WERI-Rb-1 (cell line): ENCODE results near the gene ARHGAP26.
"Not testable (repeated sequence)": the region's sequence is repeated elsewhere in the genome, so short reads cannot be mapped to it uniquely, and the experiment has no call there.

Source experiments
- DNase-seq: peaks from one replicate; pipeline ENCODE4 v3.0.0-alpha.2; 2020
- H3K27ac ChIP-seq: fragments of 250-450 bp; sonication (Bioruptor Pico); 2 replicates; pipeline ENCODE4 v1.5.1; 2020; ENCODE audit warnings: mild to moderate bottlenecking, moderate library complexity
- H3K27me3 ChIP-seq: fragments of 250-450 bp; sonication (Bioruptor Pico); 2 replicates; pipeline ENCODE4 v1.5.1; 2021; ENCODE audit warnings: mild to moderate bottlenecking, low read depth, moderate library complexity; ENCODE audit not compliant: insufficient read depth, severe bottlenecking
- H3K36me3 ChIP-seq: fragments of 250-450 bp; sonication (Bioruptor Pico); 2 replicates; pipeline ENCODE4 v1.5.1; 2020; ENCODE audit warnings: mild to moderate bottlenecking, moderate library complexity
- H3K4me3 ChIP-seq: 2 replicates; pipeline ENCODE4 v1.5.1; 2011; ENCODE audit warnings: low read depth, mild to moderate bottlenecking, control low read depth, low read length
- H3K9me3 ChIP-seq: fragments of 250-450 bp; sonication (Bioruptor Pico); 2 replicates; pipeline ENCODE4 v1.5.1; 2021; ENCODE audit warnings: mild to moderate bottlenecking, moderate library complexity; ENCODE audit not compliant: severe bottlenecking
- TF ChIP-seq, protein P1 (sequence below): IDR thresholded peaks from 2 replicates; pipeline ENCODE4 v1.5.1; 2011; ENCODE audit warnings: low read depth, mild to moderate bottlenecking, control low read depth, inconsistent platforms, low read length

The ARHGAP26 gene

DNA sequence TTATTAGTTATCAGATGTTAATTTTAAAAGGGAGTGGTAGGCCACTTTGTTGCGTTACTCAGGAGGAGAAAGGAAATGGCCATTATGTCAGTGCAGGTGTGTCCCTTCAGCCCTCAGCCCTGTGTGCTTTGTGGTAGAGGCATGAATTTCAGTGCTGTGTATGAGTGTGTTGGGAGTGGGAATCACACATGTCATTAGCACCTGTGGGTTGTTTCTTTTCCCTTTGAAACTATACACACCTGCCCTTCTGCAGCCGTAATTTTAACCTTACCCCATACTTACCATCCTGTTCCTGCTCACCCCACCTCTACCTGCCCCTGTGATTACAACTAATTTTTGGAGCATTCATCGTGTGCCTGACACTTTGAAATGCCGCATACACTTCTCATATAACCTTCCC lies 156.4 kb downstream of the ARHGAP26 start:
- Histone ChIP-seq H3K36me3 (no peaks in the 10 kb centered on the region), H3K27me3 (no peaks in the 10 kb centered on the region), H3K4me3 (no peak overlapping the region), H3K27ac (no peak overlapping the region), H3K9me3 (no peaks in the 10 kb centered on the region)
- DNase-seq, result no peak
- TF ChIP-seq, protein P1, sequence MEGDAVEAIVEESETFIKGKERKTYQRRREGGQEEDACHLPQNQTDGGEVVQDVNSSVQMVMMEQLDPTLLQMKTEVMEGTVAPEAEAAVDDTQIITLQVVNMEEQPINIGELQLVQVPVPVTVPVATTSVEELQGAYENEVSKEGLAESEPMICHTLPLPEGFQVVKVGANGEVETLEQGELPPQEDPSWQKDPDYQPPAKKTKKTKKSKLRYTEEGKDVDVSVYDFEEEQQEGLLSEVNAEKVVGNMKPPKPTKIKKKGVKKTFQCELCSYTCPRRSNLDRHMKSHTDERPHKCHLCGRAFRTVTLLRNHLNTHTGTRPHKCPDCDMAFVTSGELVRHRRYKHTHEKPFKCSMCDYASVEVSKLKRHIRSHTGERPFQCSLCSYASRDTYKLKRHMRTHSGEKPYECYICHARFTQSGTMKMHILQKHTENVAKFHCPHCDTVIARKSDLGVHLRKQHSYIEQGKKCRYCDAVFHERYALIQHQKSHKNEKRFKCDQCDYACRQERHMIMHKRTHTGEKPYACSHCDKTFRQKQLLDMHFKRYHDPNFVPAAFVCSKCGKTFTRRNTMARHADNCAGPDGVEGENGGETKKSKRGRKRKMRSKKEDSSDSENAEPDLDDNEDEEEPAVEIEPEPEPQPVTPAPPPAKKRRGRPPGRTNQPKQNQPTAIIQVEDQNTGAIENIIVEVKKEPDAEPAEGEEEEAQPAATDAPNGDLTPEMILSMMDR, result no peak

DNA sequence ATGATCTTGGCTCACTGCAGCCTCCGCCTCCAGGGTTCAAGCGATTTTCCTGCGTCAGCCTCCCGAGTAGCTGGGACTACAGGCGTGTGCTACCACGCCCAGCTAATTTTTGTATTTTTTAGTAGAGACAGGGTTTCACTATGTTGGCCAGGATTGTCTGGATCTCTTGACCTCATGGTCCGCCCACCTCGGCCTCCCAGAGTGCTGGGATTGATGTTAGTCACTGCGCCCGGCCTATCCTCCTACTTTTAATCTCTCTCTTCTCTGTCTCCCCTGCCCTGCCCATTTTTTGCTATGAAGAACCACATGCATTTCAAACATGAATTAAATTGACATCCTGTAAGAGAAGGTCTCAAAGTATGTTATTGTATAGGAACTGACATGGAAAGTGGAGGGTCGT lies 158.8 kb downstream of the ARHGAP26 start:
- H3K9me3 ChIP-seq, H3K36me3 ChIP-seq: not testable (repeated sequence)

DNA sequence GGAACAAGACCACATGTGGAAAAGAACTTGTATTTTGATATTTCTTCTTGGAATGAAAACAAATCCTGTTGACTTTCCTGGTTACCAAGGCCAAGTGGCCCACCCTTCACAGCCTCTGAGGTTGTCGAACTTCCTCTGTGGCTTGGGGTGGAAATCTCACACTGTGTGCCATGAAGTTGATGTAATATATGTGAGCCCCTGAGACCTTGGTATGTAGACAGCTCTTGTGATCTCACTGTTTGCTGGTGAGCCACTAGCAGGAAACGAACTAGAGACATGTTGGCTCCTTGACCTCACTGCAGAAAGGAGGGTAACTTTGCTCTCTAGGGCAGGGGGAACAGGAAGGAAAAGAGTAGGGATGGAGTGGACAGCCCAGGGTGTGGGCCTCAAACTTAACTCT lies 159.4 kb downstream of the ARHGAP26 start:
- H3K36me3 ChIP-seq, result no peaks in the 10 kb centered on the region
- H3K27ac ChIP-seq, result no peak overlapping the region
- no peaks in the 10 kb centered on the region for H3K9me3 ChIP-seq
- TF ChIP-seq, protein P1, result no peak
- no peaks in the 10 kb centered on the region for H3K27me3 ChIP-seq
- no peak for DNase-seq
- H3K4me3 ChIP-seq, result no peak overlapping the region

More for the DNA sequence above, 158.8 kb downstream of the ARHGAP26 start:
- DNase-seq, H3K4me3 ChIP-seq, H3K27me3 ChIP-seq, H3K27ac ChIP-seq: not testable (repeated sequence)

DNA sequence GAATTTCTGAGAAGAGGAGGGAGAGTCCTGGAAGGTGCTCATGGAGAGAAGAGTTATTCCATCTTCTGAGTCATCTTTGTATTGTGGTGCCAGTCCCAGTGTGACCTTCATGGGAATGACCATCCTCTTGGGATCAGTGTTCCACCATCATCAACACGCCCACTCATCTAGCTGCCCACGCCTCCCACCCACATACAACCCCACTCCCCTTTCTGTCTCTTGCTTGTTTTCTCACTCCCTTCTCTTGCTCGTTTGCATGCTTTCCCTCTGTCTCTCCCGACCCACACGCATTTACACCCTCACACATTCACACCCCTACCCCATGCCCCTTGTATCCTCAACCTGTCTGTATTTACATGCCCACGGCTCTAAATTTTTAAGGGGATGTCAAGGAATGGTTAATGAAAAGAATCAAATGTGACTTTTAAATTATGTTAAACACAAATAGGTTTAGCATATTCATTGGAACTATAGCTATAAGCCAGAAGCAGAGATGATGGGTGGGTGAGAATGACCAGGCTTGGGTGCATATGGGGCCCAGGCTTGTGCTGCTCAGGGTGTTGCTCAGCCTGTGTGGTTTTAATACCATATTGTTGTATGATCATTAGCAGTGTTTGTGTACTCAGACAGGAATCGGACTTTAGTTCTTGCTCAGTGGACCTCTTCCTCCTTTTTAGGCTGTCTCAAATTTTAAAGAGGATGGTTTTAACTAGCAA lies 160.4 kb downstream of the ARHGAP26 start:
- DNase-seq, result no peak
- no peaks in the 10 kb centered on the region for H3K27me3 ChIP-seq
- no peaks in the 10 kb centered on the region for H3K9me3 ChIP-seq
- H3K27ac ChIP-seq, result no peak overlapping the region
- TF ChIP-seq, protein P1, result no peak
- no peak overlapping the region for H3K4me3 ChIP-seq
- no peaks in the 10 kb centered on the region for H3K36me3 ChIP-seq

DNA sequence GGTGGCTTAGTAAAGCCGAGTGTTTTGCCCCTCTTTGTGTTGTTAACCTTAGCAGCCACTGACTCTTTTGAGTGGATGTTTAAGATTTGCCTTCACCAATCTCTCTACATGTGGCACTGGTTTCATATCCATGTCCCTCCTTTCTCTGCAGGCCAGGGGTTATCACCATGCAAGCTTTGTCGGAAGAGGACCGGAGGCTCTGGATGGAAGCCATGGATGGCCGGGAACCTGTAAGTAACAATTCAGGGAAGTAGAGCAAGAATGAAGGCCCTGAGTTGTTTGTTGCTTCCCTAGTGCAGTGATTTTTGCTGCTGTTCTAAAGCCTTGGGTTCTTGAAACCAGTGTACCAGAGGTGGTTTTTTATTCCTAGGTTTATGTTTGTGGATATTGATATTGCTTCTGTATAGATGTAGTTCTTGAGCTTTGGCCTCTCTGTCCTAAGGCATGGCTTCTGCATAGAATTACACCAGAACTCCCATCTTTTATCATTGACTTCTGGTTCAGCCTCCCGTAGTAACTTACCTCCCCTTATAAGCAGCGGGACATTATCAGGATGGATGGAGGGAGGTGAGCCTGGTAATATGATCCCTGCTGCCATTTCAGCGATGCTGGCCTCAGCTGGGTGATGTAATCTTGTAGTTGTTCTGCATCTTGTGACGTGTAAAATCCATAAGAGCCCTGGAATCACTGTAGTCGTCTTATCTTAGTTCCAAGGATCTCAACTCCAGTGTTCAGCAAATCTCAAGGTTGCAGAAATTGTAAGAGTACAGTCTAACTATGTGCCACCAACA lies 161.9 kb downstream of the ARHGAP26 start:
- Histone ChIP-seq H3K9me3 (no peaks in the 10 kb centered on the region), H3K36me3 (no peaks in the 10 kb centered on the region), H3K4me3 (no peak overlapping the region), H3K27ac (no peak overlapping the region), H3K27me3 (no peaks in the 10 kb centered on the region)
- no peak for DNase-seq
- TF ChIP-seq, protein P1, result no peak

DNA sequence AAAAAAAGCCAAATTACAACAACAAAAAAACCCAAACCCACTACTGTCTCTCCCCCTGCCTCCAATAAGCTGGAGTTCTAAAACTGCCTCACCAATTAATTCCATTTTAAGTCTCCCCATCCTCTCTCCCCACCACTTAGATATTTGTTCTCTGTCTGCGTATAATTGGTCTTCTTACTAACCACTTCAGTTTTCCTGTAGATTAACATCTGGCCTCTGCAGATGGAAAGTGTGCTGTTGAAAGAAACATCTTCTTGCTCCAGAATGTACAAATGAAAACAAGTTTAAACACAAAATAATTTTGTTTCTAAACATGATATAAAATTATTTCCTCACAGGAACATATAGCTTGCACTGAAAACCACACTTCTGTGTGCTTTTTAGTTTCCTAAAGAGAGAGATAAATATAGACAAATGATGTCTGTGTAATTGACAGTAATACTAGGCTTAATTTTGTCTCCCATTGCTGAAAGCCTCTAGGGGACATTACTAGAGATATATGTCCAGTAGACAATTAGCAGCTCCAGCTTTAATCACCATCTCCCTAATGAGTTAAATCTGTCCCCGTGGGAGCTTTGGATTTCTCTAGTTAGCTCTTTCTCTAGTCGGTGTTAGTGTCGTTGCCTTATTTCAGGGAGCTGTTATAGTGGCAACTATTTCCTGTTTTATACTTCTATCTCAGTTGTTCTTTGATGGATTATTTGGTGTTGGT lies 164.0 kb downstream of the ARHGAP26 start:
- no peaks in the 10 kb centered on the region for H3K9me3 ChIP-seq
- H3K27ac ChIP-seq, result no peak overlapping the region
- no peak overlapping the region for H3K4me3 ChIP-seq
- TF ChIP-seq, protein P1, result no peak
- DNase-seq, result no peak
- no peaks in the 10 kb centered on the region for H3K36me3 ChIP-seq
- H3K27me3 ChIP-seq, result no peaks in the 10 kb centered on the region
